ENCODE data around the gene TGM3.

TGM3 gene

DNA sequence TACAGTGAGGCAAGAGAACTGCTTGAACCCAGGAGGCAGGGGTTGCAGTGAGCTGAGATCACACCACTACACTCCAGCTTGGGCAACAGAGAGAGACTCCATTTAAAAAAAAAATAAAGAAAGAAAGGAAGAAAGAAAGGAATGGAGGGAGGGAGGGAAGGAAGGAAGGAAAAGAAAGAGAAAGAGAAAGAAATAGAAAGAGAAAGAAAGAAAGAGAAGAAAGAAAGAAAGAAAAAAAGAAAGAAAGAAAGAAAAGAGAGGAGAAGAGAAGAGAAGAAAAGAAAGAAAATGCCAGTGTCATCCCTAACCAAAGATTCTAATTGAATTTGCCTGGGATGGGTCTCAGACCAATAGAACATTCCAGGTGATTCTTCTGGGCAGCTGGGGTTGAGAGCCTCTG lies 4.2 kb downstream of the TGM3 start (continued):
- TF ChIP-seq ZNF830 (tag by site-specific recombination; IDR thresholded peaks at IDR 0.05; ENCODE audit: low read depth) (no peak), PRDM1 (tag by site-specific recombination; IDR thresholded peaks at IDR 0.05) (peak; percentile 55; the same call in 1 of the 2 replicates), ZNF366 (tag by site-specific recombination; conservative IDR thresholded peaks at IDR 0.05) (peak; percentile 92), MYNN (tag by site-specific recombination; IDR thresholded peaks at IDR 0.05; ENCODE audit: borderline replicate concordance) (no peak)
- TF ChIP-seq, protein P1, sequence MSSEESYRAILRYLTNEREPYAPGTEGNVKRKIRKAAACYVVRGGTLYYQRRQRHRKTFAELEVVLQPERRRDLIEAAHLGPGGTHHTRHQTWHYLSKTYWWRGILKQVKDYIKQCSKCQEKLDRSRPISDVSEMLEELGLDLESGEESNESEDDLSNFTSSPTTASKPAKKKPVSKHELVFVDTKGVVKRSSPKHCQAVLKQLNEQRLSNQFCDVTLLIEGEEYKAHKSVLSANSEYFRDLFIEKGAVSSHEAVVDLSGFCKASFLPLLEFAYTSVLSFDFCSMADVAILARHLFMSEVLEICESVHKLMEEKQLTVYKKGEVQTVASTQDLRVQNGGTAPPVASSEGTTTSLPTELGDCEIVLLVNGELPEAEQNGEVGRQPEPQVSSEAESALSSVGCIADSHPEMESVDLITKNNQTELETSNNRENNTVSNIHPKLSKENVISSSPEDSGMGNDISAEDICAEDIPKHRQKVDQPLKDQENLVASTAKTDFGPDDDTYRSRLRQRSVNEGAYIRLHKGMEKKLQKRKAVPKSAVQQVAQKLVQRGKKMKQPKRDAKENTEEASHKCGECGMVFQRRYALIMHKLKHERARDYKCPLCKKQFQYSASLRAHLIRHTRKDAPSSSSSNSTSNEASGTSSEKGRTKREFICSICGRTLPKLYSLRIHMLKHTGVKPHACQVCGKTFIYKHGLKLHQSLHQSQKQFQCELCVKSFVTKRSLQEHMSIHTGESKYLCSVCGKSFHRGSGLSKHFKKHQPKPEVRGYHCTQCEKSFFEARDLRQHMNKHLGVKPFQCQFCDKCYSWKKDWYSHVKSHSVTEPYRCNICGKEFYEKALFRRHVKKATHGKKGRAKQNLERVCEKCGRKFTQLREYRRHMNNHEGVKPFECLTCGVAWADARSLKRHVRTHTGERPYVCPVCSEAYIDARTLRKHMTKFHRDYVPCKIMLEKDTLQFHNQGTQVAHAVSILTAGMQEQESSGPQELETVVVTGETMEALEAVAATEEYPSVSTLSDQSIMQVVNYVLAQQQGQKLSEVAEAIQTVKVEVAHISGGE (tag by site-specific recombination; conservative IDR thresholded peaks at IDR 0.05; ENCODE audit: low read depth): no peak

DNA sequence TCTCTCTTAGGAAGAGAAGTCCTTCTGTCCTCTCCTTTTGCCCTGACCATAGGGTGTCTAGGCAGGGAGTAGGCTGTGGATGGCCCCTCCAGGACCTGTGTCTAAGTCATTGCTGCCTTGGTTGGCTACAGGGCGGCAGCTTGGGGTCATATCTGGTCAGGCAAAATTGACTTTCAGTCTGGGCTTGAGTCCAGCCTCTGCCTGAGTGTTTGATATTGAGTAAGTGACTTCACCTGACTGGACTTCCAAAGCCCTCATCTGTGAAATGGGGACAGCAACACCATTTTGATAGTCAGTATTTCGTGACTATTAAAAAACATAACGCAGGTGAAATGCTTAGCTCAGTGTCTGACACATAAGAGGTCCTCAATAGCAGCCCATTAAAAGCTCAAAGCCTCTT lies 4.6 kb downstream of the TGM3 start:
- TF ChIP-seq ZNF521 (tag by site-specific recombination; IDR thresholded peaks at IDR 0.05) (no peak), ZEB2 (tag by site-specific recombination; IDR thresholded peaks at IDR 0.05) (no peak), ZBTB21 (tag by site-specific recombination; IDR thresholded peaks at IDR 0.05) (no peak), SP7 (tag by site-specific recombination; IDR thresholded peaks at IDR 0.05) (no peak)
- TF ChIP-seq, protein P2, sequence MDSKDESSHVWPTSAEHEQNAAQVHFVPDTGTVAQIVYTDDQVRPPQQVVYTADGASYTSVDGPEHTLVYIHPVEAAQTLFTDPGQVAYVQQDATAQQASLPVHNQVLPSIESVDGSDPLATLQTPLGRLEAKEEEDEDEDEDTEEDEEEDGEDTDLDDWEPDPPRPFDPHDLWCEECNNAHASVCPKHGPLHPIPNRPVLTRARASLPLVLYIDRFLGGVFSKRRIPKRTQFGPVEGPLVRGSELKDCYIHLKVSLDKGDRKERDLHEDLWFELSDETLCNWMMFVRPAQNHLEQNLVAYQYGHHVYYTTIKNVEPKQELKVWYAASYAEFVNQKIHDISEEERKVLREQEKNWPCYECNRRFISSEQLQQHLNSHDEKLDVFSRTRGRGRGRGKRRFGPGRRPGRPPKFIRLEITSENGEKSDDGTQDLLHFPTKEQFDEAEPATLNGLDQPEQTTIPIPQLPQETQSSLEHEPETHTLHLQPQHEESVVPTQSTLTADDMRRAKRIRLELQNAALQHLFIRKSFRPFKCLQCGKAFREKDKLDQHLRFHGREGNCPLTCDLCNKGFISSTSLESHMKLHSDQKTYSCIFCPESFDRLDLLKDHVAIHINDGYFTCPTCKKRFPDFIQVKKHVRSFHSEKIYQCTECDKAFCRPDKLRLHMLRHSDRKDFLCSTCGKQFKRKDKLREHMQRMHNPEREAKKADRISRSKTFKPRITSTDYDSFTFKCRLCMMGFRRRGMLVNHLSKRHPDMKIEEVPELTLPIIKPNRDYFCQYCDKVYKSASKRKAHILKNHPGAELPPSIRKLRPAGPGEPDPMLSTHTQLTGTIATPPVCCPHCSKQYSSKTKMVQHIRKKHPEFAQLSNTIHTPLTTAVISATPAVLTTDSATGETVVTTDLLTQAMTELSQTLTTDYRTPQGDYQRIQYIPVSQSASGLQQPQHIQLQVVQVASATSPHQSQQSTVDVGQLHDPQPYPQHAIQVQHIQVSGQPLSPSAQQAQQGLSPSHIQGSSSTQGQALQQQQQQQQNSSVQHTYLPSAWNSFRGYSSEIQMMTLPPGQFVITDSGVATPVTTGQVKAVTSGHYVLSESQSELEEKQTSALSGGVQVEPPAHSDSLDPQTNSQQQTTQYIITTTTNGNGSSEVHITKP (tag by site-specific recombination; IDR thresholded peaks at IDR 0.05): no peak
- POLR2A ChIA-PET: interaction anchor here (1.2 kb wide), 1 partner anchor 170 kb away, joined by 3 read pairs; the partner anchor contains the start of gene SNRPB
- Histone ChIP-seq H3K27ac (ENCODE audit: extremely low read depth, low read depth, low read length) (no peak overlapping the region), H3K4me3 (ENCODE audit: low read depth, low read length) (no peak overlapping the region), H3K4me1 (ENCODE audit: control insufficient read depth, insufficient read depth, low read length) (no peaks in the 10 kb centered on the region), H3K9me3 (ENCODE audit: control insufficient read depth, insufficient read depth, low read depth, low read length) (no peaks in the 10 kb centered on the region), H3K36me3 (ENCODE audit: control insufficient read depth in 2 of 2, insufficient read depth in 1 of 2, low read length in 2 of 2) (no peaks in the 10 kb centered on the region)
- CTCF ChIA-PET: interaction anchor here (0.9 to 1.3 kb wide), 3 partner anchors 9 to 151 kb away, joined by 3 to 6 read pairs (median 3); no protein-coding TSS in a partner anchor

DNA sequence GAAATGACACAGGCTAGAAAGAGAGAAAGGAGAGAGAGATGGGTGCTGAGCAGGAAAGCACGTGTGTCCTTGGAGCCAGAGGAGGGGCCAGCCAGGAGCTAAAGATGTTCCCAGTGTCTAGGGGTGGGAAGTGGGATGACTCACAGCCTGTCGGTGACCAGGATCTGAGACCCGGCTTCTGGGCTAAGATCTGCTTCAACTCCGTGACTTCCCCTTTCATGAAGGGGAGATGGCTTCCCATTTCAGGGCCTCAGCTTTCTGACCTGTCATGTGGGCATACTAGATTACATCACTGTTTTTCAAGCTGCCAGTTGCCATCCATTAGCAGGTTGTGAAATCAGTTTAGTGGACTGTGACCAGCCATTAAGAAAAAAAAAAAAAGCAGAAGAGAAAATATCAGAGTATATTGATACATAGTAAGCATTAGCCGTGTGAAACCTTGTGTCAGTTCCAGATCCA lies 5.4 kb downstream of the TGM3 start:
- H3K36me3 ChIP-seq (ENCODE audit: control insufficient read depth in 2 of 2, insufficient read depth in 1 of 2, low read length in 2 of 2): no peaks in the 10 kb centered on the region
- H3K27ac ChIP-seq (ENCODE audit: extremely low read depth, low read depth, low read length): no peak overlapping the region
- no peaks in the 10 kb centered on the region for H3K9me3 ChIP-seq (ENCODE audit: control insufficient read depth, insufficient read depth, low read depth, low read length)
- ChIA-PET CTCF (interaction anchor here (0.6 to 1.3 kb wide), 3 partner anchors 10 to 218 kb away, joined by 3 to 6 read pairs (median 4); no protein-coding TSS in a partner anchor), POLR2A (interaction anchor here (1.2 kb wide), 1 partner anchor 170 kb away, joined by 3 read pairs; the partner anchor contains the start of gene SNRPB)
- H3K4me3 ChIP-seq (ENCODE audit: low read depth, low read length): no peak overlapping the region
- H3K4me1 ChIP-seq (ENCODE audit: control insufficient read depth, insufficient read depth, low read length): no peaks in the 10 kb centered on the region
- no peak for TF ChIP-seq ZFP41 (tag by site-specific recombination; IDR thresholded peaks at IDR 0.05; ENCODE audit: borderline replicate concordance)
- TF ChIP-seq ZNF423 (tag by site-specific recombination; IDR thresholded peaks at IDR 0.05): no peak
- TF ChIP-seq ZNF626 (tag by site-specific recombination; IDR thresholded peaks at IDR 0.05): no peak
- TF ChIP-seq, protein P3, sequence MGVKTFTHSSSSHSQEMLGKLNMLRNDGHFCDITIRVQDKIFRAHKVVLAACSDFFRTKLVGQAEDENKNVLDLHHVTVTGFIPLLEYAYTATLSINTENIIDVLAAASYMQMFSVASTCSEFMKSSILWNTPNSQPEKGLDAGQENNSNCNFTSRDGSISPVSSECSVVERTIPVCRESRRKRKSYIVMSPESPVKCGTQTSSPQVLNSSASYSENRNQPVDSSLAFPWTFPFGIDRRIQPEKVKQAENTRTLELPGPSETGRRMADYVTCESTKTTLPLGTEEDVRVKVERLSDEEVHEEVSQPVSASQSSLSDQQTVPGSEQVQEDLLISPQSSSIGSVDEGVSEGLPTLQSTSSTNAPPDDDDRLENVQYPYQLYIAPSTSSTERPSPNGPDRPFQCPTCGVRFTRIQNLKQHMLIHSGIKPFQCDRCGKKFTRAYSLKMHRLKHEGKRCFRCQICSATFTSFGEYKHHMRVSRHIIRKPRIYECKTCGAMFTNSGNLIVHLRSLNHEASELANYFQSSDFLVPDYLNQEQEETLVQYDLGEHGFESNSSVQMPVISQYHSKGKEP (tag by site-specific recombination; IDR thresholded peaks at IDR 0.05): no peak
- TF ChIP-seq, protein P4, sequence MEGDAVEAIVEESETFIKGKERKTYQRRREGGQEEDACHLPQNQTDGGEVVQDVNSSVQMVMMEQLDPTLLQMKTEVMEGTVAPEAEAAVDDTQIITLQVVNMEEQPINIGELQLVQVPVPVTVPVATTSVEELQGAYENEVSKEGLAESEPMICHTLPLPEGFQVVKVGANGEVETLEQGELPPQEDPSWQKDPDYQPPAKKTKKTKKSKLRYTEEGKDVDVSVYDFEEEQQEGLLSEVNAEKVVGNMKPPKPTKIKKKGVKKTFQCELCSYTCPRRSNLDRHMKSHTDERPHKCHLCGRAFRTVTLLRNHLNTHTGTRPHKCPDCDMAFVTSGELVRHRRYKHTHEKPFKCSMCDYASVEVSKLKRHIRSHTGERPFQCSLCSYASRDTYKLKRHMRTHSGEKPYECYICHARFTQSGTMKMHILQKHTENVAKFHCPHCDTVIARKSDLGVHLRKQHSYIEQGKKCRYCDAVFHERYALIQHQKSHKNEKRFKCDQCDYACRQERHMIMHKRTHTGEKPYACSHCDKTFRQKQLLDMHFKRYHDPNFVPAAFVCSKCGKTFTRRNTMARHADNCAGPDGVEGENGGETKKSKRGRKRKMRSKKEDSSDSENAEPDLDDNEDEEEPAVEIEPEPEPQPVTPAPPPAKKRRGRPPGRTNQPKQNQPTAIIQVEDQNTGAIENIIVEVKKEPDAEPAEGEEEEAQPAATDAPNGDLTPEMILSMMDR (tag by site-specific recombination; IDR thresholded peaks at IDR 0.05): no peak
- no peak for TF ChIP-seq RBAK (tag by site-specific recombination; IDR thresholded peaks at IDR 0.05)
- TF ChIP-seq, protein P5, sequence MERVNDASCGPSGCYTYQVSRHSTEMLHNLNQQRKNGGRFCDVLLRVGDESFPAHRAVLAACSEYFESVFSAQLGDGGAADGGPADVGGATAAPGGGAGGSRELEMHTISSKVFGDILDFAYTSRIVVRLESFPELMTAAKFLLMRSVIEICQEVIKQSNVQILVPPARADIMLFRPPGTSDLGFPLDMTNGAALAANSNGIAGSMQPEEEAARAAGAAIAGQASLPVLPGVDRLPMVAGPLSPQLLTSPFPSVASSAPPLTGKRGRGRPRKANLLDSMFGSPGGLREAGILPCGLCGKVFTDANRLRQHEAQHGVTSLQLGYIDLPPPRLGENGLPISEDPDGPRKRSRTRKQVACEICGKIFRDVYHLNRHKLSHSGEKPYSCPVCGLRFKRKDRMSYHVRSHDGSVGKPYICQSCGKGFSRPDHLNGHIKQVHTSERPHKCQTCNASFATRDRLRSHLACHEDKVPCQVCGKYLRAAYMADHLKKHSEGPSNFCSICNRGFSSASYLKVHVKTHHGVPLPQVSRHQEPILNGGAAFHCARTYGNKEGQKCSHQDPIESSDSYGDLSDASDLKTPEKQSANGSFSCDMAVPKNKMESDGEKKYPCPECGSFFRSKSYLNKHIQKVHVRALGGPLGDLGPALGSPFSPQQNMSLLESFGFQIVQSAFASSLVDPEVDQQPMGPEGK (tag by site-specific recombination; IDR thresholded peaks at IDR 0.05): no peak
- peak; percentile 39; the same call in 1 of the 2 replicates for TF ChIP-seq PRDM1 (tag by site-specific recombination; IDR thresholded peaks at IDR 0.05)

Data from HEK293 (cell line).